T-helper 2 cell (primary cell): ENCODE measurements around the gene ANKLE1.
A peak's percentile ranks its signal among the peaks of the same experiment; 100 is the strongest.
"Not testable (repeated sequence)": the region's sequence is repeated elsewhere in the genome, so short reads cannot be mapped to it uniquely, and the experiment has no call there.

ENCODE experiments used
- DNase-seq, 5 experiments: peaks; one replicate each; pipeline versions ENCODE4 v3.0.0 to v3.0.0-alpha.2; 2012 to 2022

ANKLE1 gene

GRCh38 chr19:17285415-17286135 is 3.9 kb downstream of the ANKLE1 start:
- no peak for DNase-seq

DNA sequence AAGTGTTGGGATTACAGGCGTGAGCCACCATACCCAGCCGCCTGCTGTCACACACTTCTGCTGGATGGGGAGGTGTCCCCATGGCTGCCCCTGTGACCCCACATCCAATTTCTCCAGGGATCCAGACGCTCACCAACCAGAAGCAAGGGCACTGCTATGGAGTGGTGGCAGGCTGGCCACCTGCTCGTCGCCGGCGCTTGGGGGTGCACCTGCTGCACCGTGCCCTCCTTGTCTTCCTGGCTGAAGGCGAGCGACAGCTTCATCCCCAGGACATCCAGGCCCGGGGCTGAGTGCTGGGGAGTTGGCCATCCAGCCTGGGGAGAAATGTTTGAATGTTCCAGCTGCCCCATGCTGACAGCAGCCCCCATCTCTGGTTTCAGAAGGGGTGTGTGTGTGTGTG is 4.6 kb downstream of the ANKLE1 start:
- DNase-seq = no peak

- DNase-seq = no peak
Observed at GRCh38 chr19:17286752-17287151, 5.1 kb downstream of the ANKLE1 start.

DNA sequence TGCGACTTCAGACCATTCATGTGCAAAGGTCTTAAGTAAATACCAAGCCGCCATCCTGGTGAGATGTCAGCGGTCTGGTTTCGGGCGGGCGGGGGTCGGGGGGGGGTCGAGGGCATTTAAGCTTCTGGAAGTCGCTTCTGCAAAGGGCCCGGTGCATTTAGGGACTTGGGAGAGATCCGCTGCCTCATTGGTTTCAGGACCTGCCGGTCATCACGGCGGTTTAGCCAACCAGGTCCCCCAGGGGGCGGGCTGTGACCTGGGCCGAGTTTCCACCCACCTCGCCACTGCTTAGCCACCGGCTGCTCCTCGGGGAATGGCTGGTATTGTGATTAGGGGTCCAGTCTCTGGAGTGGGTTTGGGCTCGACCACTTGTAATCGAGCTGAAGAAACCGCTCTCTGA is 7.8 kb downstream of the ANKLE1 start:
- DNase-seq = peak in 1 of 5 experiments; percentile 80

DNA sequence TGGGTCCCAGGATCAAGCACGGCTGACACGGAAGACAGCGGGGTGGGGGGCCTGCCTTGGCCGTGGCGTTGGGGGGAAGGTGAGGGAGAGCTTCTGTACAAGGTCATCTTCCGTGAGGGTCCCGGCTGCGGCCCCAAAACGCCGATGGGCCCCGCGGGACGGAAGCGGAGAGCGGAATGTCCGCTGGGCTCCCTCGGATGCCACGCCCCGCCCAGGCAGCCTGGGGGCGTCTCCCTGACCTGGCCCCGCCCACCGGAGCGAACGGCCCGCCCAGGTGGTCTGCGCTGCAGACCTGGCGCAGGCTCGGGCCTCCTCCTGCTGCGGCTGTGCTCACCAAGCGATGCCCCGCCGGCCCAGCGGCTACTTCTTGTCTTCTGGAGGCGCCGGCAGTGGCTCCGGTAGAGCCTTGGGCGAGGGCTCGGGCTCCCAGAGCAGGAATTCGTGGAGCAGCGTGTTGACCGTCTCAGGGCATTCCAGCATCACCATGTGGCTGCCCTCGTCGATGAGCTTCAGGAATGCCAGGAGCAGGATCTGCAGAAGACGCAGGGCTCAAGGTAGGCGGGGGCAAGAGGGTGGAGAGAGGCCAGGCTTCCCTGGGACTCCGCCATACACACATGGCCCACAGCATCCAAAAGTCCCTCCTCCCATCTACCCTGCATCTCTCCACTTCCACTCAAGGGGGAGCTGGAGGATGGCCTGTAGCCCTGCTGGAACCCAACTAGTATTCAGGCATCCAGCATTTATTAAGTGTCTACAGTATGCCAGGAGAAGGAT is 10.8 kb downstream of the ANKLE1 start:
- DNase-seq = peak; percentile 66 to 87 (median 67)

- no peak for DNase-seq
Observed at GRCh38 chr19:17293605-17294004, 11.9 kb downstream of the ANKLE1 start.

- peak in 4 of 5 experiments; percentile 28 to 57 (median 36) for DNase-seq
Observed at GRCh38 chr19:17294051-17294891, 12.6 kb downstream of the ANKLE1 start.

- not testable (repeated sequence) for DNase-seq
Observed at GRCh38 chr19:17295551-17295950, 13.8 kb downstream of the ANKLE1 start.

DNA sequence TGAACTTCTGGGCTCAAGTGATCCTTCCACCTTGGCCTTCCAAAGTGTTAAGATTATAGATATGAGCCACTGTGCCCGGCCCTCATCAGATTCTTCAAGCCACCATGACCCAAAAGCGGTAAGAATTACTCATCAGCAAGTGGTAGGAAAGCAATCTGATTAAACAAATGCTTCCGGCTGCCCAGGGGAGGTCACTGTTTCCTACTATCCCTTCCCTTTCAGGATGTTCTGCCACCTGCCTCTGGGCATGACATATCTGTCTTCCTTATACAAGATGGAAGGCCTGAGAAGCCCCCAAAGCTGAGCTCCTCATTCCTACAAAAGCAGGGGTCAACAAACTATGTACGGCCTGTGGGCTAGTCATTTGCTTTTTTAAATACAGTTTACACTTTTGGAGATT is 14.6 kb downstream of the ANKLE1 start:
- no peak for DNase-seq

DNA sequence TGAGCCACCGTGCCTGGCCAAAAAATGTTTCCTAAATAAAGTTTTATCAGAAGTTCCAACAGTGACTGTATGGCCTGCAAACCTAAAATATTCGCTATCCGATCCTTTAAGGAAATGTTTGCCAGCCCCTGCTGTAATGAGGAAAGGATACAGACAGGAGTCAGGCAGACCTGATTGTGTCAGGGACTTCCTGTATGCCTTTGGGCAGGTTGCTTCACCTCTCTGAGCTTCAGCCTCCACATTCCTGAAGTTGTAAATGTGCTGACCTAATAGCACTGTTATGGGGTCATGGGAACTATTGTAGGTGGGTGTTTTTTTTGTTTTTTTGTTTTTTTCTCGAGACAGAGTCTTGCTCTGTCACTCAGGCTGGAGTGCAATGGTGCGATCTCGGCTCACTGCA is 15.3 kb downstream of the ANKLE1 start:
- no peak for DNase-seq

DNA sequence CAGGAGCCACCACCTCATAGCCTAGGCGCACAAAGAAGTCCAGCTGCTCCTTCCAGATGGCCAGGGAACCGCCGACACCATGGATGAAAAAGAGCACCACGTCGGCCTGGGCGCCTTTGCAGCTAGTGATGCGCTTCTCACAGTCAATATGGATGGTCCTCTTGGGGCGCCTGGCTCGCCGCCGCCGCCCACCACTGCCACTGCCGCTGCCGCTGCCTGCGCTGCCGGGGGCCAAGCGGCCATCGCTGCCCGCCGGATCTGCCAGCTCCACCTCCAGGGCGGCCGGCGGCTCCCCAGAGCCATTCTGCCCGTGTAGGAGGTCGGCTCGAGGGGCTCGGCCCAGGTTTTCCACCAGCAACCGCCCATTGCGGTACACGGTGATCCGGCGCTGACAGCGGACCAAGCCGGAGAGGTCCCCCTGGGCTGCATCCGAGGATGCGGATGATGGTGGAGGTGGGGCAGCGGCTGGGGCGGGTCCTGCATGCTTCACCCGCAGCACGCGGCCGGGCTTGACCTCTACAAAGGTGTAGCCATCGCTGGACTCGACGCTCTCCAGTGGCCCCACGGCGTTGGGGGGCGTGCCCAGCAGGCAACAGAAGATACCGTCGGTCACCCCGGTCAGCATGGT is 19.4 kb downstream of the ANKLE1 start:
- DNase-seq = no peak

GRCh38 chr19:17302391-17303166 is 20.9 kb downstream of the ANKLE1 start:
- DNase-seq = no peak

DNA sequence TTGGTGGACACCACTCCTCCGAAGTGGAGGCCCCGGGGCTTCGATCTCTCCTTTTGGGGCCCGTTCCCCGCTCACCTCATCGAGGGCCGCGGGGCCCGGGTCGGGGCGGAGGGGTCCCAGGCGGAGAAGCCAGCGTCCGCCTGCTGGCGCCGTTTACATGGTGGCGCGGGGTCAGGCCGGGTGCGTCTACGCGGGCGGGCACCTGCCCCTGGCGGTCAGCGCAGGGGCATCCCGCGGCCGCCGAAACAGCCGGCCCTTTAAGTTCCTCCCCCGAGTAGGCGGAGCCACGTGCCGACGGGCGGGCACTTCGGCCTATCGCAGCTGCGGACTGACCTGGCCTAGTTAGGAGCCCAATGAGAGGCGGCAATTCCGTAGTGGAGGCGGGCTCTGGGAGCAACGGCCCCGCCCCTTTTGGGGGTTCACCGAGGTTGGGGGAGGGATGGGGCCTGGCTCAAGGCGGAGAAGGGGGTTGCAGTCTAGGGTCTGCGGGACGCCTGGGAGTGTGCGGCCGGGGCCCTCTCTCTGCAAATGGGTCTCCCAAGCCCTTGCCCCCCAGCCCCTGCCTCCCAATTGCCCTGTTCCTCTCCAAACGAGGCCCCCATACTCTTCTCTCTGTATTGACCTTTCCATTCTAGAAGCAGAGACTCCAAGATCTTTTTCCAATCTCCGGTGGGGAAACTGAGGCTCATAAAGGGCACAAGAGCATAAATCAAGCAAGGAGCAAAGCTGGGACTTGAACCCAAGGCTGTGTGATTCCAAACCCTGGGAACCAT is 21.7 kb downstream of the ANKLE1 start, which contains the start of gene ABHD8:
TSS of gene ABHD8 (minus strand) at position 259 of the 773 bp plus-strand sequence. CDS start 1,809 bp downstream, outside the sequence.
- DNase-seq = peak; percentile 83 to 95 (median 90)

- no peak for DNase-seq
Observed at GRCh38 chr19:17303940-17304267, 22.2 kb downstream of the ANKLE1 start.

DNA sequence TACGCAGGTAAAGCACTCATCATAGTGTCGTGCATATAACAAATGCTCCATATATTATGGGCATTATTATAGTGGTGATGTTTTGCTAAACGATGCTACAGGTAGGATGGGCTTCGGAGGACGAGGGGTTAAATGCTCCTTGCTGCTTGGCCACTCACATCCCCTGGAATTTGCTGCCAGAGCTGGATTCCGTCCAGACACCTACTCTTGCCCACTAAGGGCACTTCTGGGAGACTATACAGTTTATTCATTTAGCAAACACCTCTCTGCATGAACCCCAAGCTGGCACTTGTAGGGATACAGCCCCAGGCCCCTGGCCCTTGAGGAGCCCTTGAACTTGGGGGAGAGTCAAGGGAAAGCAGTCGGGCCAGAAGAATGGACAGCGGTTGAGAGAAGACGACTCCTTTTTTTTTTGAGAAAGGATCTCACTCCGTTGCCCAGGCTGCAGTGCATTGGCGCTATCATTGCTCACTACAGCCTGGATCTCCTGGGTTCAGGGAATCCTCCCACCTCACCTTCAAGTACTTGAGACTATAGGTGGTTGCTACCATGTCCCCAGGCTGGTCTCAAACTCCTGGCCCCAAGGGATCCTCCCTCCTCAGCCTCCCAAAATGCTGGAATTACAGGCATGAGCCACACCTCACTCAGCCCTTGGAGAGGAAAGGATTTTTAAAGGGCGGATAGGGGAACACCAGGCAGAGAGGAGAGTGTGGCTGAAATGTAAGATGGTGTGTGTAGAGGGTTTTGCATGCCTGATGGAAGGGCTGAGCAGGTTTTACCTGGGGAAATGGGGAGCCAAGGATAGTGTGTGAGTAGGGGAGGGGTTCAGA is 22.9 kb downstream of the ANKLE1 start:
- no peak for DNase-seq

GRCh38 chr19:17305216-17305516 is 23.5 kb downstream of the ANKLE1 start:
- no peak for DNase-seq

DNA sequence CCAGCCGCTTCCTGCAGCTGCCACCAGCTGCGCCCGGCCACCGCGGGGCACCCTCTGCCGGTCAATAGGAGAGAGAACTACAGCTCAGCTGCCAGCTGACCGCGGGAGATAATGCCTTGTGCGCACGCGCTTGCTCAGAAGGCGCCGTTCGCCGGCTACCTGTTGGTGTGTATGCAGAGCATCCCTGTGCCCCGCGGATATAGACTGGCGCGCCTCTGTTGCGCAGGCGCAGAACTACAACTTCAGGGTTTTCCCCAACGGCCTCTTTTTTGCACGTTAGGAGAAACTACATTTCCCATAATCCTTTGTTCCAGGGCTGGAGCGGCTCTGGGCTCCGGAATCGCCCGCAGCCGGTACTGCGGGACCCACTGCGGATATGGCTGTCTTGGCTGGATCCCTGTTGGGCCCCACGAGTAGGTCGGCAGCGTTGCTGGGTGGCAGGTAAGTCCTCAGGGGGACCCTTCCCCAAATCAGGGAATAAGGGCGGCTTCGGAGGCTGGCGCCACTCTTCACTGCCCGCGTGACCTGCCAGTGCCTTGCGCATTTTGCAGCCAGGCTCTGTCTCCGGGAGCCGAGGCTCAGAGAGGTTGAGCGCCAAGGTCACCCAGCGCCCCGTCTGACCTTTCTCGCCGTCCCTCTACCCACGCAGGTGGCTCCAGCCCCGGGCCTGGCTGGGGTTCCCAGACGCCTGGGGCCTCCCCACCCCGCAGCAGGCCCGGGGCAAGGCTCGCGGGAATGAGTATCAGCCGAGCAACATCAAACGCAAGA is 24.0 kb downstream of the ANKLE1 start, which contains the start of gene MRPL34:
TSS of gene MRPL34 (plus strand) at position 356 of the 768 bp plus-strand sequence. CDS start at position 377, 21 bp downstream.
- peak; percentile 85 to 99 (median 93) for DNase-seq

DNA sequence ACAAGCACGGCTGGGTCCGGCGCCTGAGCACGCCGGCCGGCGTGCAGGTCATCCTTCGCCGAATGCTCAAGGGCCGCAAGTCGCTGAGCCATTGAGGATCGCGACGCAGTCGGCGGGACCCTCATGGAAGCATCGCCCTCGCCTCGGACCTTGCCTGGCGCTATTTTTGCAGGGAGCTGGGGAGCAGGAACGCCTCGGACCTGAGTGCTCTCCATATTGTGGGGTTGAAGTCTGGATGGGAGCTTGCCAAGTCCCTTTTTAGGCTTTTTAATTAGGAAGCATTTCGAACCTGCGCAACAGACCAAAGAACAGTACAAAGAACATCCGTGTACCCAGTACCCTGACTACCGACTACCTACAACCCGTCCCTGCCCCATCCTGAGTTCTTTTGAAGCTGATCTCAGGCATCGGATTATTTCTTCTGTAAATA is 24.6 kb downstream of the ANKLE1 start:
- no peak for DNase-seq

- no peak for DNase-seq
Observed at GRCh38 chr19:17307876-17308377, 26.2 kb downstream of the ANKLE1 start.
